PFSK-1 (cell line): ENCODE data around the gene IDUA.

ENCODE experiments used
- FOXP2 ChIP-seq: optimal IDR thresholded peaks from 2 replicates; pipeline ENCODE3; 2011; ENCODE audit warnings: borderline replicate concordance, control low read depth, inconsistent platforms; ENCODE audit not compliant: insufficient read depth; ENCODE audit errors: extremely low read length, extremely low read depth
- POLR2AphosphoS5 ChIP-seq: IDR thresholded peaks from 2 replicates; pipeline ENCODE4 v1.6.1; 2012; ENCODE audit warnings: low read depth, mild to moderate bottlenecking, control low read depth, low read length, moderate library complexity
- REST ChIP-seq, 2 experiments: IDR thresholded peaks; 2 replicates each; pipeline versions ENCODE4 v1.6.1 to v1.8.0; 2011 to 2012; ENCODE audit warnings: low read depth in 2 of 2, low read length in 2 of 2, control low read depth in 1 of 2, inconsistent platforms in 1 of 2, mild to moderate bottlenecking in 1 of 2, moderate library complexity in 1 of 2; ENCODE audit not compliant: insufficient read depth in 1 of 2
- SIN3A ChIP-seq: IDR thresholded peaks from 2 replicates; pipeline ENCODE4 v1.6.1; 2012; ENCODE audit warnings: mild to moderate bottlenecking, low read length, moderate library complexity, borderline replicate concordance; ENCODE audit not compliant: insufficient read depth
- TAF1 ChIP-seq: IDR thresholded peaks from 2 replicates; pipeline ENCODE4 v1.6.1; 2012; ENCODE audit warnings: low read length, control low read depth, borderline replicate concordance; ENCODE audit not compliant: insufficient read depth

IDUA gene

GRCh38 chr4:1031956-1032795, 45.3 kb downstream of the IDUA start:
- no peak for TF ChIP-seq POLR2AphosphoS5
- TF ChIP-seq SIN3A, result no peak
- TF ChIP-seq REST (IDR thresholded peaks at IDR 0.05; ENCODE audit: insufficient read depth in 1 of 2, low read depth in 2 of 2, low read length in 2 of 2), result no peak
- no peak for TF ChIP-seq FOXP2
- no peak for TF ChIP-seq TAF1

- no peak for TF ChIP-seq SIN3A
- no peak for TF ChIP-seq POLR2AphosphoS5
- TF ChIP-seq FOXP2, result no peak
- no peak for TF ChIP-seq REST (IDR thresholded peaks at IDR 0.05; ENCODE audit: insufficient read depth in 1 of 2, low read depth in 2 of 2, low read length in 2 of 2)
- no peak for TF ChIP-seq TAF1
Observed at GRCh38 chr4:1032861-1033260, 46.0 kb downstream of the IDUA start.

GRCh38 chr4:1033840-1034551, 47.2 kb downstream of the IDUA start:
- TF ChIP-seq REST (IDR thresholded peaks at IDR 0.05; ENCODE audit: insufficient read depth in 1 of 2, low read depth in 2 of 2, low read length in 2 of 2) (no peak), TAF1 (no peak), SIN3A (no peak), FOXP2 (no peak), POLR2AphosphoS5 (no peak)

GRCh38 chr4:1035510-1035909, 48.7 kb downstream of the IDUA start:
- no peak for TF ChIP-seq POLR2AphosphoS5
- TF ChIP-seq TAF1, result no peak

GRCh38 chr4:1036095-1036494, 49.3 kb downstream of the IDUA start:
- TF ChIP-seq TAF1 (no peak), SIN3A (no peak), REST (IDR thresholded peaks at IDR 0.05; ENCODE audit: insufficient read depth in 1 of 2, low read depth in 2 of 2, low read length in 2 of 2) (no peak), POLR2AphosphoS5 (no peak), FOXP2 (no peak)
